DOHH2 (cell line): Measurements from ENCODE around the gene SCNM1.

ENCODE experiments used
- EZH2phosphoT487 ChIP-seq: fragments of 200-600 bp; sonication (generic); IDR thresholded peaks from 2 replicates; pipeline ENCODE4 v1.6.1; 2017; ENCODE audit warnings: borderline replicate concordance, mild to moderate bottlenecking, antibody characterized with exemption, low read length, moderate library complexity, mixed read lengths
- TF ChIP-seq, protein P1 (sequence below): fragments of 200-600 bp; sonication (generic); IDR thresholded peaks from one replicate; pipeline ENCODE4 v1.5.1; 2014; ENCODE audit warnings: antibody characterized with exemption, mild to moderate bottlenecking, low read depth, low read length; ENCODE audit not compliant: poor library complexity, severe bottlenecking

GRCh38 chr1:151210830-151211229 lies 44.9 kb downstream of the SCNM1 start:
- TF ChIP-seq, protein P1, sequence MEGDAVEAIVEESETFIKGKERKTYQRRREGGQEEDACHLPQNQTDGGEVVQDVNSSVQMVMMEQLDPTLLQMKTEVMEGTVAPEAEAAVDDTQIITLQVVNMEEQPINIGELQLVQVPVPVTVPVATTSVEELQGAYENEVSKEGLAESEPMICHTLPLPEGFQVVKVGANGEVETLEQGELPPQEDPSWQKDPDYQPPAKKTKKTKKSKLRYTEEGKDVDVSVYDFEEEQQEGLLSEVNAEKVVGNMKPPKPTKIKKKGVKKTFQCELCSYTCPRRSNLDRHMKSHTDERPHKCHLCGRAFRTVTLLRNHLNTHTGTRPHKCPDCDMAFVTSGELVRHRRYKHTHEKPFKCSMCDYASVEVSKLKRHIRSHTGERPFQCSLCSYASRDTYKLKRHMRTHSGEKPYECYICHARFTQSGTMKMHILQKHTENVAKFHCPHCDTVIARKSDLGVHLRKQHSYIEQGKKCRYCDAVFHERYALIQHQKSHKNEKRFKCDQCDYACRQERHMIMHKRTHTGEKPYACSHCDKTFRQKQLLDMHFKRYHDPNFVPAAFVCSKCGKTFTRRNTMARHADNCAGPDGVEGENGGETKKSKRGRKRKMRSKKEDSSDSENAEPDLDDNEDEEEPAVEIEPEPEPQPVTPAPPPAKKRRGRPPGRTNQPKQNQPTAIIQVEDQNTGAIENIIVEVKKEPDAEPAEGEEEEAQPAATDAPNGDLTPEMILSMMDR: no peak
- TF ChIP-seq EZH2phosphoT487: no peak
